ENCODE measurements around the gene LZTS3.
A peak's percentile ranks its signal among the peaks of the same experiment; 100 is the strongest.

Gene LZTS3

GRCh38 chr20:3165473-3166337 lies 7.6 kb downstream of the LZTS3 start:
- TF ChIP-seq POLR2AphosphoS5 (IDR thresholded peaks at IDR 0.05; ENCODE audit: borderline replicate concordance, low read depth, low read length) (no peak), FOXP2 (optimal IDR thresholded peaks at IDR 0.05; ENCODE audit: control extremely low read depth, extremely low read length, insufficient read depth) (no peak), EZH2 (IDR thresholded peaks at IDR 0.05) (no peak)
- H3K36me3 ChIP-seq (ENCODE audit: insufficient read depth, low read length): no peaks in the 10 kb centered on the region
- H3K27ac ChIP-seq: no peak overlapping the region
- no peak overlapping the region for H3K9ac ChIP-seq (ENCODE audit: insufficient read length)
- H3K4me3 ChIP-seq: no peak overlapping the region
- H3K9me3 ChIP-seq (ENCODE audit: low read depth, low read length): no peaks in the 10 kb centered on the region
- DNase-seq (ENCODE audit: low read depth, low spot score): no peak

- no peak overlapping the region for H3K4me3 ChIP-seq
- H3K9me3 ChIP-seq (ENCODE audit: low read depth, low read length): no peaks in the 10 kb centered on the region
- TF ChIP-seq EZH2 (IDR thresholded peaks at IDR 0.05) (no peak), POLR2AphosphoS5 (IDR thresholded peaks at IDR 0.05; ENCODE audit: borderline replicate concordance, low read depth, low read length) (no peak), FOXP2 (optimal IDR thresholded peaks at IDR 0.05; ENCODE audit: control extremely low read depth, extremely low read length, insufficient read depth) (no peak)
- no peaks in the 10 kb centered on the region for H3K36me3 ChIP-seq (ENCODE audit: insufficient read depth, low read length)
- no peak overlapping the region for H3K27ac ChIP-seq
- H3K9ac ChIP-seq (ENCODE audit: insufficient read length): no peak overlapping the region
- DNase-seq (ENCODE audit: low read depth, low spot score): no peak
Measured at GRCh38 chr20:3164763-3165410, 8.5 kb downstream of the LZTS3 start.

- Histone ChIP-seq H3K27ac (no peak overlapping the region), H3K4me3 (no peak overlapping the region), H3K9ac (ENCODE audit: insufficient read length) (no peak overlapping the region), H3K9me3 (ENCODE audit: low read depth, low read length) (no peaks in the 10 kb centered on the region), H3K36me3 (ENCODE audit: insufficient read depth, low read length) (no peaks in the 10 kb centered on the region)
- TF ChIP-seq FOXP2 (optimal IDR thresholded peaks at IDR 0.05; ENCODE audit: control extremely low read depth, extremely low read length, insufficient read depth): no peak
- no peak for DNase-seq (ENCODE audit: low read depth, low spot score)
Measured at GRCh38 chr20:3164043-3164762, 9.1 kb downstream of the LZTS3 start.

GRCh38 chr20:3163099-3164042 lies 10.0 kb downstream of the LZTS3 start:
- no peak overlapping the region for H3K9ac ChIP-seq (ENCODE audit: insufficient read length)
- H3K27ac ChIP-seq: no peak overlapping the region
- no peaks in the 10 kb centered on the region for H3K36me3 ChIP-seq (ENCODE audit: insufficient read depth, low read length)
- no peaks in the 10 kb centered on the region for H3K9me3 ChIP-seq (ENCODE audit: low read depth, low read length)
- H3K4me3 ChIP-seq: no peak overlapping the region
- no peak for DNase-seq (ENCODE audit: low read depth, low spot score)
- TF ChIP-seq FOXP2 (optimal IDR thresholded peaks at IDR 0.05; ENCODE audit: control extremely low read depth, extremely low read length, insufficient read depth) (no peak), EZH2 (IDR thresholded peaks at IDR 0.05) (no peak), POLR2AphosphoS5 (IDR thresholded peaks at IDR 0.05; ENCODE audit: borderline replicate concordance, low read depth, low read length) (no peak)

- no peak overlapping the region for H3K4me3 ChIP-seq
- H3K27ac ChIP-seq: no peak overlapping the region
- no peak for DNase-seq (ENCODE audit: low read depth, low spot score)
- TF ChIP-seq FOXP2 (optimal IDR thresholded peaks at IDR 0.05; ENCODE audit: control extremely low read depth, extremely low read length, insufficient read depth) (no peak), EZH2 (IDR thresholded peaks at IDR 0.05) (no peak), POLR2AphosphoS5 (IDR thresholded peaks at IDR 0.05; ENCODE audit: borderline replicate concordance, low read depth, low read length) (no peak)
- H3K36me3 ChIP-seq (ENCODE audit: insufficient read depth, low read length): no peaks in the 10 kb centered on the region
- H3K9me3 ChIP-seq (ENCODE audit: low read depth, low read length): no peaks in the 10 kb centered on the region
- H3K9ac ChIP-seq (ENCODE audit: insufficient read length): no peak overlapping the region
Measured at GRCh38 chr20:3162080-3162611, 11.2 kb downstream of the LZTS3 start.

GRCh38 chr20:3161316-3162079 lies 11.9 kb downstream of the LZTS3 start:
- no peak for DNase-seq (ENCODE audit: low read depth, low spot score)
- H3K9ac ChIP-seq (ENCODE audit: insufficient read length): no peak overlapping the region
- no peak for TF ChIP-seq EZH2 (IDR thresholded peaks at IDR 0.05)
- TF ChIP-seq FOXP2 (optimal IDR thresholded peaks at IDR 0.05; ENCODE audit: control extremely low read depth, extremely low read length, insufficient read depth): no peak
- TF ChIP-seq POLR2AphosphoS5 (IDR thresholded peaks at IDR 0.05; ENCODE audit: borderline replicate concordance, low read depth, low read length): no peak
- H3K27ac ChIP-seq: no peak overlapping the region
- H3K36me3 ChIP-seq (ENCODE audit: insufficient read depth, low read length): no peaks in the 10 kb centered on the region
- no peaks in the 10 kb centered on the region for H3K9me3 ChIP-seq (ENCODE audit: low read depth, low read length)
- no peak overlapping the region for H3K4me3 ChIP-seq

GRCh38 chr20:3160418-3160817 lies 12.9 kb downstream of the LZTS3 start:
- Histone ChIP-seq H3K4me3 (peak overlapping the region; percentile 94), H3K36me3 (ENCODE audit: insufficient read depth, low read length) (peaks cover 4% of the 10 kb centered on the region; the same call in 1 of the 2 replicates), H3K9me3 (ENCODE audit: low read depth, low read length) (no peaks in the 10 kb centered on the region), H3K27ac (peak overlapping the region; percentile 85; the same call in 1 of the 2 replicates), H3K9ac (ENCODE audit: insufficient read length) (peak overlapping the region; percentile 98)
- DNase-seq (ENCODE audit: low read depth, low spot score): no peak
- no peak for TF ChIP-seq EZH2 (IDR thresholded peaks at IDR 0.05)
- TF ChIP-seq FOXP2 (optimal IDR thresholded peaks at IDR 0.05; ENCODE audit: control extremely low read depth, extremely low read length, insufficient read depth): no peak
- no peak for TF ChIP-seq POLR2AphosphoS5 (IDR thresholded peaks at IDR 0.05; ENCODE audit: borderline replicate concordance, low read depth, low read length)

All from SK-N-MC (cell line).